SK-N-SH treated with all-trans-retinoic acid at 6 μM for 48 hours (cell line): ENCODE results near the gene GNAI1.

Experiments
- ATAC-seq: fragments of 200-7000 bp; cut with Tn5 transposase; 3 replicates; pipeline ENCODE4 v1.9.1; 2020; ENCODE audit warnings: mild to moderate bottlenecking, moderate library complexity
- ARNTL ChIP-seq: fragments of 450-650 bp; formaldehyde crosslinking; IDR thresholded peaks from 2 replicates; pipeline ENCODE4 v1.5.0; 2020; ENCODE audit warnings: low read depth, mild to moderate bottlenecking, moderate library complexity, borderline replicate concordance
- BACH2 ChIP-seq: fragments of 250-450 bp; sonication (Bioruptor Pico); IDR thresholded peaks from 2 replicates; pipeline ENCODE4 v1.9.0; 2021; ENCODE audit warnings: mild to moderate bottlenecking, borderline replicate concordance
- GLIS3 ChIP-seq: fragments of 250-450 bp; sonication (Bioruptor Pico); IDR thresholded peaks from 2 replicates; pipeline ENCODE4 v1.5.0; 2020; ENCODE audit warnings: mild to moderate bottlenecking, moderate library complexity
- ISL1 ChIP-seq: fragments of 250-450 bp; sonication (Bioruptor Pico); IDR thresholded peaks from 2 replicates; pipeline ENCODE4 v2.1.2; 2022; ENCODE audit warnings: mild to moderate bottlenecking, moderate library complexity
- PPARA ChIP-seq: fragments of 250-450 bp; sonication (Bioruptor Pico); IDR thresholded peaks from 2 replicates; pipeline ENCODE4 v1.5.0; 2020; ENCODE audit warnings: mild to moderate bottlenecking, borderline replicate concordance
- RARB ChIP-seq: fragments of 250-450 bp; sonication (Bioruptor Pico); IDR thresholded peaks from 2 replicates; pipeline ENCODE4 v1.8.0; 2021; ENCODE audit warnings: mild to moderate bottlenecking, moderate library complexity
- TCF4 ChIP-seq: fragments of 250-450 bp; sonication (Bioruptor Pico); IDR thresholded peaks from 2 replicates; pipeline ENCODE4 v1.8.0; 2021; ENCODE audit warnings: mild to moderate bottlenecking, moderate library complexity, borderline replicate concordance
- TOX ChIP-seq: fragments of 250-450 bp; sonication (Bioruptor Pico); IDR thresholded peaks from 2 replicates; pipeline ENCODE4 v1.8.0; 2021; ENCODE audit warnings: mild to moderate bottlenecking, moderate library complexity, borderline replicate concordance
- ZC3H10 ChIP-seq: fragments of 250-450 bp; sonication (Bioruptor Pico); IDR thresholded peaks from 2 replicates; pipeline ENCODE4 v1.5.1; 2021; ENCODE audit warnings: mild to moderate bottlenecking, moderate library complexity
- ZFP3 ChIP-seq: fragments of 250-450 bp; sonication (Bioruptor Pico); IDR thresholded peaks from 2 replicates; pipeline ENCODE4 v1.5.0; 2020; ENCODE audit warnings: mild to moderate bottlenecking, moderate library complexity
- ZFP30 ChIP-seq: fragments of 450-650 bp; formaldehyde crosslinking; IDR thresholded peaks from 2 replicates; pipeline ENCODE4 v1.5.0; 2022; ENCODE audit warnings: mild to moderate bottlenecking, moderate library complexity
- ZNF70 ChIP-seq: fragments of 450-650 bp; formaldehyde crosslinking; IDR thresholded peaks from 2 replicates; pipeline ENCODE4 v1.5.0; 2020; ENCODE audit warnings: mild to moderate bottlenecking, moderate library complexity
- ZNF8 ChIP-seq: fragments of 450-650 bp; formaldehyde crosslinking; IDR thresholded peaks from 2 replicates; pipeline ENCODE4 v1.5.0; 2020; ENCODE audit warnings: mild to moderate bottlenecking, moderate library complexity
- TF ChIP-seq, protein P1 (sequence below): fragments of 250-450 bp; sonication (Bioruptor Pico); IDR thresholded peaks from 2 replicates; pipeline ENCODE4 v1.5.1; 2020; ENCODE audit warnings: low read depth, mild to moderate bottlenecking, moderate library complexity
- TF ChIP-seq, protein P2 (sequence below): fragments of 250-450 bp; sonication (Bioruptor Pico); IDR thresholded peaks from 2 replicates; pipeline ENCODE4 v1.5.0; 2020; ENCODE audit warnings: mild to moderate bottlenecking, moderate library complexity
- TF ChIP-seq, protein P3 (sequence below): fragments of 250-450 bp; sonication (Bioruptor Pico); IDR thresholded peaks from 2 replicates; pipeline ENCODE4 v1.8.0; 2020; ENCODE audit warnings: mild to moderate bottlenecking, moderate library complexity, borderline replicate concordance
- TF ChIP-seq, protein P4 (sequence below): fragments of 250-450 bp; sonication (Bioruptor Pico); IDR thresholded peaks from 2 replicates; pipeline ENCODE4 v1.5.1; 2021; ENCODE audit warnings: mild to moderate bottlenecking, moderate library complexity
- TF ChIP-seq, protein P5 (sequence below): fragments of 250-450 bp; sonication (Bioruptor Pico); IDR thresholded peaks from 2 replicates; pipeline ENCODE4 v1.8.0; 2021; ENCODE audit warnings: low read depth, mild to moderate bottlenecking, moderate library complexity, borderline replicate concordance

Gene GNAI1

DNA sequence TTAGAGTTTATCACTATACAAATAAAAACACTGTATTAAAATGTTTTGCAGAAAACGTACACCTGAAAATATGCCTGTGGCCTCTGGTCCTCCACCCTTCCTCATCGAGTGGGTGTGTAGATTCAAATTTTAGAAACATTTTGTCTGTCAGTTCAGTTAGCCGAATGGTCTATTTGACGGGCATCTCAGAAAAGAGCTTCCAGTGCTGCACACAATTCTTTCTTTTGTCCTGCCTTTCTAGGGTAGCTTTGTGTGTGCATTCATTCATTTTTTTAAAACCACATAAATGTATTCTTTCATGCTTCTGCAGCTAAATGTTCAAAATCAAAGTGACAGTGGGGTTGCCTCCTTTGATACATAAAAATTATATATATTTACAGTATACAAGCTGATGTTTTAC lies 46.8 kb downstream of the GNAI1 start:
- no peak for ATAC-seq
- no peak for TF ChIP-seq ZNF70

DNA sequence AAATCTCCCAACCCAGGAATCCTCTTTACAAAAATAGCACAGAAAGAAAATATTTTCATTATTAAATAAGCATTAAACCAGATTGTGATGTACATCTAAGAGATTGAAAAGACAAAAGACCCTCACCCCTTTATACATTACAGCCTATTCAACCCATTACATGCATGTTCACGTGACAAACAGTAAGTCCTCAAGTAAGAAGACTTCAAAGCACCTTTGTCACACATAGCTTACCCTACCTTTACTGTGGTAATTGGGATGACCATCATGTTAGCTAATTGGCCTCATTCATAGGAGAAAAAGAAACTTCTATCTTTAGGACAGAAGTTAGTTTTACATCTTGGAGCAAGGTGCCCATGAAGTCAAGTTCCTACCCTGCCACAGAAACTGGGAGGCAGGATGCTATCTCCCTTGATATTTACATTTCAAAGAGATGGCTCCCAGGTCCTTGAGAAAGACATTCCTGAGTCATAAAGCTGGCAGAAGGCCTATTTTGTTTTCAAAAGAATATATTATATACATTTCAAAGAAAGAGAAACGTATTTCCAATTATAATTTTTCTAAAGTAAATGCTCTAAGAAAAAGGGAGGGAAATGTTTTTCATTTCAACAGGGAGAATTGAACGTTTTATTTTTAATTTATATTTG lies 48.1 kb downstream of the GNAI1 start:
- ATAC-seq, result peak; percentile 17
- no peak for TF ChIP-seq ZNF70
- TF ChIP-seq ISL1 (CRISPR knock-in tag), result no peak
- TF ChIP-seq PPARA, result no peak
- TF ChIP-seq, protein P1, sequence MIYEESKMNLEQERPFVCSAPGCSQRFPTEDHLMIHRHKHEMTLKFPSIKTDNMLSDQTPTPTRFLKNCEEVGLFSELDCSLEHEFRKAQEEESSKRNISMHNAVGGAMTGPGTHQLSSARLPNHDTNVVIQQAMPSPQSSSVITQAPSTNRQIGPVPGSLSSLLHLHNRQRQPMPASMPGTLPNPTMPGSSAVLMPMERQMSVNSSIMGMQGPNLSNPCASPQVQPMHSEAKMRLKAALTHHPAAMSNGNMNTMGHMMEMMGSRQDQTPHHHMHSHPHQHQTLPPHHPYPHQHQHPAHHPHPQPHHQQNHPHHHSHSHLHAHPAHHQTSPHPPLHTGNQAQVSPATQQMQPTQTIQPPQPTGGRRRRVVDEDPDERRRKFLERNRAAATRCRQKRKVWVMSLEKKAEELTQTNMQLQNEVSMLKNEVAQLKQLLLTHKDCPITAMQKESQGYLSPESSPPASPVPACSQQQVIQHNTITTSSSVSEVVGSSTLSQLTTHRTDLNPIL, result no peak
- TF ChIP-seq RARB (CRISPR knock-in tag), result no peak
- TF ChIP-seq, protein P2, sequence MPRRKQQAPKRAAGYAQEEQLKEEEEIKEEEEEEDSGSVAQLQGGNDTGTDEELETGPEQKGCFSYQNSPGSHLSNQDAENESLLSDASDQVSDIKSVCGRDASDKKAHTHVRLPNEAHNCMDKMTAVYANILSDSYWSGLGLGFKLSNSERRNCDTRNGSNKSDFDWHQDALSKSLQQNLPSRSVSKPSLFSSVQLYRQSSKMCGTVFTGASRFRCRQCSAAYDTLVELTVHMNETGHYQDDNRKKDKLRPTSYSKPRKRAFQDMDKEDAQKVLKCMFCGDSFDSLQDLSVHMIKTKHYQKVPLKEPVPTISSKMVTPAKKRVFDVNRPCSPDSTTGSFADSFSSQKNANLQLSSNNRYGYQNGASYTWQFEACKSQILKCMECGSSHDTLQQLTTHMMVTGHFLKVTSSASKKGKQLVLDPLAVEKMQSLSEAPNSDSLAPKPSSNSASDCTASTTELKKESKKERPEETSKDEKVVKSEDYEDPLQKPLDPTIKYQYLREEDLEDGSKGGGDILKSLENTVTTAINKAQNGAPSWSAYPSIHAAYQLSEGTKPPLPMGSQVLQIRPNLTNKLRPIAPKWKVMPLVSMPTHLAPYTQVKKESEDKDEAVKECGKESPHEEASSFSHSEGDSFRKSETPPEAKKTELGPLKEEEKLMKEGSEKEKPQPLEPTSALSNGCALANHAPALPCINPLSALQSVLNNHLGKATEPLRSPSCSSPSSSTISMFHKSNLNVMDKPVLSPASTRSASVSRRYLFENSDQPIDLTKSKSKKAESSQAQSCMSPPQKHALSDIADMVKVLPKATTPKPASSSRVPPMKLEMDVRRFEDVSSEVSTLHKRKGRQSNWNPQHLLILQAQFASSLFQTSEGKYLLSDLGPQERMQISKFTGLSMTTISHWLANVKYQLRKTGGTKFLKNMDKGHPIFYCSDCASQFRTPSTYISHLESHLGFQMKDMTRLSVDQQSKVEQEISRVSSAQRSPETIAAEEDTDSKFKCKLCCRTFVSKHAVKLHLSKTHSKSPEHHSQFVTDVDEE (CRISPR knock-in tag), result no peak
- no peak for TF ChIP-seq ZFP3 (CRISPR knock-in tag)
- TF ChIP-seq, protein P3, sequence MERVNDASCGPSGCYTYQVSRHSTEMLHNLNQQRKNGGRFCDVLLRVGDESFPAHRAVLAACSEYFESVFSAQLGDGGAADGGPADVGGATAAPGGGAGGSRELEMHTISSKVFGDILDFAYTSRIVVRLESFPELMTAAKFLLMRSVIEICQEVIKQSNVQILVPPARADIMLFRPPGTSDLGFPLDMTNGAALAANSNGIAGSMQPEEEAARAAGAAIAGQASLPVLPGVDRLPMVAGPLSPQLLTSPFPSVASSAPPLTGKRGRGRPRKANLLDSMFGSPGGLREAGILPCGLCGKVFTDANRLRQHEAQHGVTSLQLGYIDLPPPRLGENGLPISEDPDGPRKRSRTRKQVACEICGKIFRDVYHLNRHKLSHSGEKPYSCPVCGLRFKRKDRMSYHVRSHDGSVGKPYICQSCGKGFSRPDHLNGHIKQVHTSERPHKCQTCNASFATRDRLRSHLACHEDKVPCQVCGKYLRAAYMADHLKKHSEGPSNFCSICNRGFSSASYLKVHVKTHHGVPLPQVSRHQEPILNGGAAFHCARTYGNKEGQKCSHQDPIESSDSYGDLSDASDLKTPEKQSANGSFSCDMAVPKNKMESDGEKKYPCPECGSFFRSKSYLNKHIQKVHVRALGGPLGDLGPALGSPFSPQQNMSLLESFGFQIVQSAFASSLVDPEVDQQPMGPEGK (CRISPR knock-in tag), result no peak
- TF ChIP-seq ARNTL, result no peak
- TF ChIP-seq TOX (CRISPR knock-in tag), result no peak
- TF ChIP-seq ZFP30 (CRISPR knock-in tag), result no peak
- no peak for TF ChIP-seq GLIS3 (CRISPR knock-in tag)
- no peak for TF ChIP-seq TCF4 (CRISPR knock-in tag)
- TF ChIP-seq, protein P4, sequence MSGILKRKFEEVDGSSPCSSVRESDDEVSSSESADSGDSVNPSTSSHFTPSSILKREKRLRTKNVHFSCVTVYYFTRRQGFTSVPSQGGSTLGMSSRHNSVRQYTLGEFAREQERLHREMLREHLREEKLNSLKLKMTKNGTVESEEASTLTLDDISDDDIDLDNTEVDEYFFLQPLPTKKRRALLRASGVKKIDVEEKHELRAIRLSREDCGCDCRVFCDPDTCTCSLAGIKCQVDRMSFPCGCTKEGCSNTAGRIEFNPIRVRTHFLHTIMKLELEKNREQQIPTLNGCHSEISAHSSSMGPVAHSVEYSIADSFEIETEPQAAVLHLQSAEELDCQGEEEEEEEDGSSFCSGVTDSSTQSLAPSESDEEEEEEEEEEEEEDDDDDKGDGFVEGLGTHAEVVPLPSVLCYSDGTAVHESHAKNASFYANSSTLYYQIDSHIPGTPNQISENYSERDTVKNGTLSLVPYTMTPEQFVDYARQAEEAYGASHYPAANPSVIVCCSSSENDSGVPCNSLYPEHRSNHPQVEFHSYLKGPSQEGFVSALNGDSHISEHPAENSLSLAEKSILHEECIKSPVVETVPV (CRISPR knock-in tag), result no peak
- TF ChIP-seq ZC3H10 (CRISPR knock-in tag), result no peak
- TF ChIP-seq BACH2 (CRISPR knock-in tag), result no peak

DNA sequence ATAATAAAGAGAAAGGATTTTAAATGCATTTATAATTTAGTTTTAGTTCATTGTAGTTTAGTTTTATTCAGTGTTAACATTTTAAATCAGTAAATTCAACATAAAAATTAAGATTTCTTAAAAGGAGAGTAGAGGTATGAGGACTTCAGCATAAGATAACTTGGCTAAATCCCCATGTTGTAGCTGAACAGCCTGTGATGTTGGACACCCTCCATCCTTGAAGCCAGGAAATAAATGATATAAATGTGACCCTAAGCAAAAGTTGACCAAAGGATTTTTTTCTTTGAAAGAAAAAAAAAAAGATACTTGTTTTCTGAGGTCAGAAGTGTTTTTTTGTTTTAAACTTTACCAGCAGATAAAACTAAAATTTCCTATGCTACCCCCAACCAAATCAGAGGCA lies 48.7 kb downstream of the GNAI1 start:
- TF ChIP-seq TCF4 (CRISPR knock-in tag) (no peak), ZFP3 (CRISPR knock-in tag) (no peak), ZFP30 (CRISPR knock-in tag) (no peak)
- TF ChIP-seq, protein P5, sequence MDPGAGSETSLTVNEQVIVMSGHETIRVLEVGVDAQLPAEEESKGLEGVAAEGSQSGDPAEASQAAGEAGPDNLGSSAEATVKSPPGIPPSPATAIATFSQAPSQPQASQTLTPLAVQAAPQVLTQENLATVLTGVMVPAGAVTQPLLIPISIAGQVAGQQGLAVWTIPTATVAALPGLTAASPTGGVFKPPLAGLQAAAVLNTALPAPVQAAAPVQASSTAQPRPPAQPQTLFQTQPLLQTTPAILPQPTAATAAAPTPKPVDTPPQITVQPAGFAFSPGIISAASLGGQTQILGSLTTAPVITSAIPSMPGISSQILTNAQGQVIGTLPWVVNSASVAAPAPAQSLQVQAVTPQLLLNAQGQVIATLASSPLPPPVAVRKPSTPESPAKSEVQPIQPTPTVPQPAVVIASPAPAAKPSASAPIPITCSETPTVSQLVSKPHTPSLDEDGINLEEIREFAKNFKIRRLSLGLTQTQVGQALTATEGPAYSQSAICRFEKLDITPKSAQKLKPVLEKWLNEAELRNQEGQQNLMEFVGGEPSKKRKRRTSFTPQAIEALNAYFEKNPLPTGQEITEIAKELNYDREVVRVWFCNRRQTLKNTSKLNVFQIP (CRISPR knock-in tag), result no peak

DNA sequence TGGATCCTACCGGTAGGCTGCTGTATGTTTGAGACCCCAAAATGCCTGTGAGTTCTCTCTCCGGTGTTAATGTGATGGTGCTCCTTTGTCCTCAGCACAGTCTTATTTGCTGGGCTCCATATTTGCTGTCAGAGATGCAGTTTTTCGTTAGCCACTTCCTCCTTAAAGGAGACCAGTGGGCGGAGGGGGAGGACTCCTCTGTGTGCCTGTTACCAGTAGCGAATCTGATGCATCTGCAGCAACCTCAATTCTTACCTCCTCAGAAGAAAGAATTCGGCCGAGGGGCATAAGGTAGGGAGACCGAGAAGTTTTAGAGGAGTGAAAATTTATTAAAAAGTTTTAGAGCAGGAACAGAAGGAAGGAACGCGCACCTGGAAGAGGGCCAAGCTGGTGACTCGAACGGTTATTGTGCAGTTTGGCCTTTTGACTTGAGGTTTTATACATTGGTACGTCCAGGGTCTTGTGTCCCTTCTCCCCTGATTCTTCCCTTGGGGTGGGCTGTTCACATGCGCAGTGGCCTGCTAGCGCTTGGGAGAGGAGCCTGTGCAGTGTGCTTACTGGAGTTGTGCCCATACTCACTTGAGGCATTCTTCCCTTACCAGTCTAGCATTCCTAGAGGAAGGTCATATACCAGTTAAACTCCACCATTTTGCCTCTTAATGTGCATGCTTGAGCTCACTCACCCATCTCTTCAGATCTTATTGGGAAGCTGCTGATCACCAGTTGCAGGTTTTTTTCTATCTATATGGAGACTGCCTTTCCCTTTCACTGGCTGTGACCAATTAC lies 49.5 kb downstream of the GNAI1 start:
- ATAC-seq, result no peak
- TF ChIP-seq ARNTL, result no peak
- TF ChIP-seq BACH2 (CRISPR knock-in tag), result no peak
- no peak for TF ChIP-seq ZNF8 (CRISPR knock-in tag)
- TF ChIP-seq ZNF70, result no peak

More for the DNA sequence above, 48.7 kb downstream of the GNAI1 start:
- no peak for ATAC-seq
